Measurements from ENCODE around the gene CLEC2L.

Gene CLEC2L

DNA sequence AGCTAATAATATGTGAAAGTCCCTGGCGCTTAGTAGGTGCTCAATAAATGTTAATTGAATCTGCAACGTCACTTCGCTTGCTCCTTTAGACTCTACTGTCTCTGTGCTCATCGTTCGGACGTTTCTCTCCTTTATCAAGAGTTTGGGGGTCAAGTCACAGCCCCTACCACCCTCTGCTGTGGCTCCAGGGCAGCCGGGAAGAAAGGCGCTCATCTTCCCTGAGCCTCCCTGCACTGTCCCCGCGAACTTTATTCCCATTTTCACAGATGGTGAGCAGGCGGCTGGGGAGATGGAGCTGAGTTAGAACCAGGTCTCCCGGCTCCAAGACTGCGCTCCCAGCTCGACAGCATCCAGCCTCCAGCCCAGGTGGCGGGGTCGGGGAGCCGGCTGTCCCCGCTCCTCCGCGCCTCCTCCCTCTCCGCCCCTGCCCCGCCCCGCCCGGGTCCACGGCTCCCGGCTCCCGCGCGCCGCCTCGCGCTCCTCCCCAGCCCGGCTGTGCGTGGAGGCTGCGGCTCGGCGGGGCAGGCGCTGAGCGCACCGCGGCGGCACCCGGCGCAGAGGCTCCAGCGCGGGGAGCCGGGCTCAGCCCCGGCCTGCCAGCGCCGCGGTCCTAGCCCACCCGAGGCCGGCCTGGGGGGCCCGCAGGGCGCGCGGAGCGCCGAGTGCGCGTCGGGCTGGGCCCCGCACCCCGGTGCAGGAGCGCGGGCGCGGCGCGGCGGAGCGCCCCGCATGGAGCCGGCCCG is at the start of gene CLEC2L:
Gene CLEC2L, plus strand, starts transcription at position 487 of the 743 bp plus-strand sequence. Its CDS starts 243 bp downstream, at position 730.
- Mint-ChIP-seq H3K36me3 (ENCODE audit: low read depth) (no peaks in the 10 kb centered on the region), H3K4me1 (ENCODE audit: low read depth) (peaks cover 2% of the 10 kb centered on the region), H3K27ac (no peak within 1 kb of the TSS), H3K4me3 (no peak within 1 kb of the TSS), H3K27me3 (ENCODE audit: low read depth) (peaks cover 51% of the 10 kb centered on the region), H3K9me3 (no peaks in the 10 kb centered on the region)

DNA sequence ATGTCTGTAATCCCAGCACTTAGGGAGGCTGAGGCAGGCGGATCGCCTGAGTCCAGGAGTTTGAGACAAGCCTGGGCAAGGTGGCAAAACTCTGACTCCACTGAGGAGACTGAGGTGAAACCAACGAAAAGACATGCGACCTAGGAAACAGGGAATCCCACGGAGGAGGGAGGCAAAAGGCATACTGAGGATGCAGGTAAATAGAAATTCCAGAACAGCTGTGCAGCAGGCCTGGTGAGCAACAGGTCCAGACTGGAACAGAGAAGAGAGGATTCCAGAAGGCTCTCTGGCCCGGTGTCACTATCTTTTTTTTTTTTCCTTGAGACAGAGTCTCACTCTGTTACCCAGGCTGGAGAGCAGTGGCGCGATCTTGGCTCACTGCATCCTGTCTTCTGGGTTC is 47.3 kb upstream of the CLEC2L start:
- H3K9me3 Mint-ChIP-seq = no peaks in the 10 kb centered on the region
- H3K36me3 Mint-ChIP-seq (ENCODE audit: low read depth) = no peaks in the 10 kb centered on the region
- H3K4me1 Mint-ChIP-seq (ENCODE audit: low read depth) = no peaks in the 10 kb centered on the region
- no peak overlapping the region for H3K4me3 Mint-ChIP-seq
- H3K27me3 Mint-ChIP-seq (ENCODE audit: low read depth) = peaks cover 11% of the 10 kb centered on the region
- H3K27ac Mint-ChIP-seq = no peak overlapping the region

DNA sequence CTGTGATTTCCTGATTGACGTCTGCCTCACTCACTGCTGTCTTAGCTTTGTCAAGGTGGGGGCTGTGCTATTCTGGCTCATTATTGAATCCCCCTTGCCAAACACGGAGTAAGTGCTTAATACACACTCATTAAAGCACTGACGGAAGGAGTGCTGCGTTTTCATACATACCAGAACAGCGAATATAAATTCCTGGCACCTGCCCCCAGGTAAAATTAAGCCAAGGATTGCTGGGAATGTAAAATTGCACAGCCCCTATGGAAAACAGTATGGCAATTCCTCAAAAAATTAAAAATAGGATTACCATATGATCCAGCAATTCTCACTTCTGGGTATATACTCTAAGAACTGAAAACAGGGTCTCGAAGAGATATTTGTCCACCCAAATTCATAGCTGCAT is 46.6 kb upstream of the CLEC2L start:
- Mint-ChIP-seq H3K27ac (no peak overlapping the region), H3K9me3 (no peaks in the 10 kb centered on the region), H3K27me3 (ENCODE audit: low read depth) (peaks cover 19% of the 10 kb centered on the region), H3K4me3 (no peak overlapping the region), H3K4me1 (ENCODE audit: low read depth) (no peaks in the 10 kb centered on the region), H3K36me3 (ENCODE audit: low read depth) (no peaks in the 10 kb centered on the region)

DNA sequence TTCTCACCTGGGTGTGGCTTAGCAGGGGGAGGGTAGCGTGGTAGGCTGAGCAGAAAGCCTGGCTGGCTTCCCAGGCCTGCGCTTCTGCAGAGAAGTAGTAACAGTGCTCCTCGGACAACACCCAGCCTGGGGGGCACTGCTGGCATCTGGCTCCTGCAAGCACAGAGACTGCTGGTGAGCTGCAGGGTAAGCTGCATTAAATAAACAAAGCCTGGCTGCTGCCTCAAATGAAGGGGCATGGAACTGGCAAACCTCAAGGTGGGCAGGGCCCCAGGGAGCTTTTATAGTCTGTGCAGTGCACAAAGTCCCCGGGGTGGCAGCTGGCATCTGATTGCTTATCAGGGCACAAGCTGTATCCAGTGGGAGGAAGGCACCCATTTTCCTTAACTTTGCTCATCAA is 43.9 kb upstream of the CLEC2L start:
- Mint-ChIP-seq H3K27ac (no peak overlapping the region), H3K4me3 (no peak overlapping the region), H3K4me1 (ENCODE audit: low read depth) (no peaks in the 10 kb centered on the region), H3K27me3 (ENCODE audit: low read depth) (peaks cover 35% of the 10 kb centered on the region), H3K9me3 (no peaks in the 10 kb centered on the region), H3K36me3 (ENCODE audit: low read depth) (no peaks in the 10 kb centered on the region)

DNA sequence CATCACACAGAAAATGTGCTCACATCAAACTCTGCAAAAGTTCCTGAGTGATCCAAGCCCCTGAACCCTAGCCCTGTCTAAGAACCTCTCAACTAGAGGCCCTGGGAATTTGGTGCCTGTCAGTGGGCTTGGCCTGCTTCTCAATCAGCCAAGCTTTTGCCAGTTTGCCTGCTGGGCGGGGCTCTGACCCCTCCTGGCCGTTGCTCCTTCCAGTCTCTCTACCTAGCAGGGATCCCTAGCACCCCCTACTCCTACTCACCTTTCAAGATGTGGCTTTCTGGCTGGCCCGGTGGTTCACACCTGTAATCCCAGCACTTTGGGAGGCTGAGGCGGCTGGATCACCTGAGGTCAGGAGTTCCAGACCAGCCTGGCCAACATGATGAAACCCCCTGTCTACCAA is 42.1 kb upstream of the CLEC2L start:
- peaks cover 51% of the 10 kb centered on the region for H3K27me3 Mint-ChIP-seq (ENCODE audit: low read depth)
- H3K27ac Mint-ChIP-seq = no peak overlapping the region

DNA sequence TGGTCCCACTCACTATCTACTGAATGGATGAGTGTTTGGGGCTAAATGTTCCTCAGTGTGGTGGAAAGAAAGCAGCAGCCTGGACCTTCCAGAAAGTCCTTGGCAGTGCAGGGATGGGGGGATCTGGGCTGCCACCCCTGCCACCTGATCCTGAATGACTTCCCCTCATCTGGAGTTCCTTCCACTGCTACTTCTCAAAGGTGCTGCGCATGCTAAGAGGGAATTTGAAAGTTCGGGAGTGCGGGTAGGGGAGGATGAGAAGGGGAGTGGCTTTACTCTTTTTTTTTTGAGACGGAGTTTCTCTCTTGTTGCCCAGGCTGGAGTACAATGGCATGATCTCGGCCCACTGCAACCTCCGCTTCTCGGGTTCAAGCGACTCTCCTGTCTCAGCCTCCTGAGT is 41.4 kb upstream of the CLEC2L start:
- Mint-ChIP-seq H3K27me3 (ENCODE audit: low read depth) (peaks cover 56% of the 10 kb centered on the region), H3K36me3 (ENCODE audit: low read depth) (no peaks in the 10 kb centered on the region), H3K4me3 (peak overlapping the region; percentile 44), H3K4me1 (ENCODE audit: low read depth) (no peaks in the 10 kb centered on the region), H3K9me3 (no peaks in the 10 kb centered on the region), H3K27ac (no peak overlapping the region)

More for the DNA sequence above, 42.1 kb upstream of the CLEC2L start:
- H3K9me3 Mint-ChIP-seq = no peaks in the 10 kb centered on the region
- H3K36me3 Mint-ChIP-seq (ENCODE audit: low read depth) = no peaks in the 10 kb centered on the region
- no peak overlapping the region for H3K4me3 Mint-ChIP-seq
- no peaks in the 10 kb centered on the region for H3K4me1 Mint-ChIP-seq (ENCODE audit: low read depth)

DNA sequence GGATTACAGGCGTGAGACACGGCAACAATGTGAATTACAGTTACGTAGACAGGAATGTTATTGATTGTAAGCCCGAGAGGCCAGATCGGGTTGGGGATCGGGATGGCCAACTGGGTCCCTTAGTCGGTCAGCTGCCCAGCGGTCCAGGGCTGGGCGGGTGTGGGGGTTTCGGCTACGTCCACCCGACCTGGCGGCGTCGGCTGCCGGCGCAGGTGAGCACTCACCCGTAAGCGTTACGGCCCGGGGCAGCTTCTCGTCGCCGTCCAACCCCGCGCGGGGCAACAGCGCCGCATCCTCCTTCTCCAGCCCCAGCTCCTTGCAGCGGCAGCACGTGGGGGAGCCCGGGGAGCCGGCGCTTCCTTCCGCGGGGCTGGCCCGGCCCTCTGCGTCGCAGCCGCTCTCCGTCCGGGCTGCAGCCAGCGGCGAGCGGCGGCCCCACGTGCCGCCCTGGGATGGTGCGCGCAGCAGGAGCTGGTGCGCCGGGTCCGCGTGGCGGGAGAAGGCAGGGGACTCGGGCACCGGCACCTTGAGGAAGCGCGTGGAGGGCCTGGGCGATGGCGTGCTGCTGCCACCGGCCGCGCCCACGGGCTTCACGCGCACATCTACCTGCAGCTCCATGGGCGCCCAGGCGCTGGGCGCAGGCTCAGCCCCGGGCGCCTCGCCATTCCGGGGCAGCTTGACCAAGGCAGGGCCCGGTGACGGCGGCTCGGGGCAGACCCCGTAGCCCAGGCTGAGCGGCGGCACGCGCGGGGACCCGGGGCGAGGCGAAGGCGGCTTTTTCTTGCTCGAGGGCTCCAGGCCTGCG is 40.6 kb upstream of the CLEC2L start:
- Mint-ChIP-seq H3K27ac (no peak overlapping the region), H3K36me3 (ENCODE audit: low read depth) (no peaks in the 10 kb centered on the region), H3K9me3 (no peaks in the 10 kb centered on the region), H3K27me3 (ENCODE audit: low read depth) (peaks cover 63% of the 10 kb centered on the region), H3K4me1 (ENCODE audit: low read depth) (no peaks in the 10 kb centered on the region), H3K4me3 (no peak overlapping the region)

DNA sequence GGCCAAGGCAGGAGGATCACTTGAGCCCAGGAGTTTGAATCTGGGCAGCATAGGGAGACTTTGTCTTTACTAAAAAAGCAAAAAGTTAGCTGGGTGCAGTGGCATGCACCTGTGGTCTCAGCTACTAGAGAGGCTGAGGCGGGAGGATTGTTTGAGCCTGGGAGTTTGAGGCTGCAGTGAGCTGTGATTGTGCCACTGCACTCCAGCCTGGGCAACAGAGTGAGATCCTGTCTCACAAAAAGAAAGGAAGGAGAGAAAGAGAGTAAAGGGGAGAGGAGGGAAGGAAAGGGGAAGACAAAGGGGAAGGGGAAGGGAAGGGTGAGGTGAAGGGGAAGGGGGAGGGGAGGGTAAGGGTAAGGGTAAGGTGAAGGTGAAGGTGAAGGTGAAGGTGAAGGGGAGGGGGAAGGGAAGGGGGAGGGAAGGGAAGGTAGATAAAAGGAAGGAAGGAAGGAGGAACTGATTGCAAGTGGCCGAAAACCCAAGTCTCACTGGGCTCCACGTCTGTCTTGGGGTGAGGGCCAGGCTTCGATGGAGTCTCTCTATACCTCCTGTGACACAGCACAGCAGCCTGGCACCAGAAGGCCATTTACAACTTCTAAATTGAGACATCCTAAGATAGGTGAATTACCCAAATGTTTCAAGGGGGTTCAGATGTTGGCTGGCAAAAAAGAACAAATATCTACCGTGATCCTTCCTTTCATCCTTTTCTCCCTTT is 36.0 kb upstream of the CLEC2L start:
- peaks cover 50% of the 10 kb centered on the region for H3K27me3 Mint-ChIP-seq (ENCODE audit: low read depth)
- H3K36me3 Mint-ChIP-seq (ENCODE audit: low read depth) = no peaks in the 10 kb centered on the region
- no peaks in the 10 kb centered on the region for H3K4me1 Mint-ChIP-seq (ENCODE audit: low read depth)
- H3K4me3 Mint-ChIP-seq = no peak overlapping the region
- peaks cover 12% of the 10 kb centered on the region for H3K9me3 Mint-ChIP-seq
- H3K27ac Mint-ChIP-seq = peak overlapping the region; percentile 6

DNA sequence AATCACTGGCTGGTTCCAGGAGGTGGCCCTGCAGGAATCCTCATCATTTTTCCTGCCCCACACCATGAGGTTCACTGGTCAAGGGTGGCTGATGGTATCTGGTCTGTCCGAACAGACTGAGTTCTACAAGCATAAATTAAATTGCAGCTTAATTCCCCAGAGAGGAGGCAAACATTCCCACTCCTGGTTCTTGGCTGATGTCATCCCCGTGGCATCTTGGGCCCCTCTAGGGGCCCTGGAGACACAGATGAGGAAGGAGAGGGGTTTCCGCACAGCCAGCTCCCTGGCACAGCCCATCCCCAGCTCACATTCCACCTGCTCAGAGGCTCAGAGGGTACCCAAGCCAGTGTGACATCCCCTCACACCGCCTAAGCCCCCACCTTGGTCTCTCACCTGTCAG is 34.7 kb upstream of the CLEC2L start:
- H3K36me3 Mint-ChIP-seq (ENCODE audit: low read depth) = peaks cover 3% of the 10 kb centered on the region
- no peaks in the 10 kb centered on the region for H3K4me1 Mint-ChIP-seq (ENCODE audit: low read depth)

DNA sequence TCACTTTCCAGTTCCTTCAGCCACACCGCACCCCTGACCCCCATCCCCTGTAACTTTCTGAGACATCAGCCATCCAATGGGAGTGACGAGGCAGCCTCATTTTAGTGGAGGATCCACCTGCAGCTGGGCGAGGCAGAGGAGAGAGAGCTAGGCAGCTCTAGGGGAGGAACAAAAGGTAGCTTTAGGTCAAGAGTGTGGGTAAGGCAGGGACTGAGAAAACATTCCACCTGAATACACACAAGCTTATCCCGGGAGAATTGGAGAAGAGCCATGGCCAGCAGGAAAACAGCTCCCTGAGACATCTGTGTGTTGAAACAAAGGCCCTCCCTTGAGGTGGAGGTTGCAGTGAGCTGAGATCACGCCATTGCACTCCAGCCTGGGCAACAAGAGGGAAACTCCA is 33.4 kb upstream of the CLEC2L start:
- H3K4me3 Mint-ChIP-seq = no peak overlapping the region
- no peak overlapping the region for H3K27ac Mint-ChIP-seq
- H3K36me3 Mint-ChIP-seq (ENCODE audit: low read depth) = peaks cover 3% of the 10 kb centered on the region
- peaks cover 37% of the 10 kb centered on the region for H3K27me3 Mint-ChIP-seq (ENCODE audit: low read depth)
- peaks cover 9% of the 10 kb centered on the region for H3K4me1 Mint-ChIP-seq (ENCODE audit: low read depth)
- peaks cover 18% of the 10 kb centered on the region for H3K9me3 Mint-ChIP-seq

More for the DNA sequence above, 34.7 kb upstream of the CLEC2L start:
- H3K4me3 Mint-ChIP-seq = no peak overlapping the region
- peaks cover 48% of the 10 kb centered on the region for H3K27me3 Mint-ChIP-seq (ENCODE audit: low read depth)
- H3K27ac Mint-ChIP-seq = no peak overlapping the region
- peaks cover 18% of the 10 kb centered on the region for H3K9me3 Mint-ChIP-seq

DNA sequence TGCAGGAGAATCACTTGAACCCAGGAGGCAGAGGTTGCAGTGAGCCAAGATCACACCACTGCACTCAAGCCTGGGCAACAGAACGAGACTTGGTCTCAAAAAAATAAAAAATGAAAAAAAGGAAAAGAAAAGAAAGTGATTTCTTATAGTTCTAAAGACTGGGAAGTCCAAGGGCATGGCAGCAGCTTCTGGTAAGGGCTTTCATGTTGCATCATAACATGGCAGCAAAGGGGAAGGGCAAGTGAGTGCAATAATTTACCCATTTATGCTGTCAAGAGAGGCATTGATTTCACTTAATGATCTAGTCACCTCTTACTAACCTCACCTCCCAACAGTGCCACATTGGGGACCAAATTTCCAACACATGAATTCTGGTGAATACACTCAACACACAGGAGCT is 31.2 kb upstream of the CLEC2L start:
- Mint-ChIP-seq H3K36me3 (ENCODE audit: low read depth) (peaks cover 3% of the 10 kb centered on the region), H3K27me3 (ENCODE audit: low read depth) (peaks cover 20% of the 10 kb centered on the region), H3K4me1 (ENCODE audit: low read depth) (peaks cover 18% of the 10 kb centered on the region), H3K4me3 (no peak overlapping the region), H3K9me3 (peaks cover 18% of the 10 kb centered on the region), H3K27ac (no peak overlapping the region)

DNA sequence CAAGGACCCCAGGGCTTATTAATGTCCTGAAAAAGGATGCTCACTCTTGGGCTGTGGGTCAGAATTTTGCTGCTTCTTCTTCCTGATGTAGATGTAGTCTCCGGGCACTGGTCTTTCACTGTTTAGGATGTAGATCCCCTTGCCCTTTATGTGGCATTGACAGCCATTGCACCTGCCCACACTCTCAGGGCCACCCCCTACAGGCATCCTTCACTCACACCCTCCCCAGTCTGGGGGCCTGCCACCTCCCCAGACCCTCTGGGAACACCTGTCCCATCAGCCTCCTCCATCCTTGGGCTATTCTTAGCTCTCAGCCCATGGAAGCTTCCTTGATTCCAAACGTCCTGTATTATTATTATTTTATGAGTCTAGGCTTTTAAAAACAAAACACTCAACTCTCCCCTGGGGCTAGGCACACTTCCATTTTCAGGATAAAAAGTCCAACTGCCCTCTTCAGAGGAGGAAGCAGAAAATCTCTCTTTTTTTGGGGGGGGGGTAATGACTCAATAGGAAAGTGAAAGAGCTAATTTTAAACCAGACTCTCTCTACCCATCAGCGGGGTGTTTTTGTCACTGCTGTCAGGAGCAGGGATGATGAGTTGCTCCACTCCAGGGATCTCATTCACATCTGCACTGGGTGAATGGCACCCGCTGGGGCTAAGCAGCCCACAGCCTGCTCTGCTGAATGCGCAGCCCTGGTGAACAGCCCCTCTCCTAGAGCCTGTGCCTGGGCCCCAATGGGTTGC is 28.5 kb upstream of the CLEC2L start:
- peaks cover 20% of the 10 kb centered on the region for H3K27me3 Mint-ChIP-seq (ENCODE audit: low read depth)
- H3K27ac Mint-ChIP-seq = peak overlapping the region; percentile 15
- H3K4me3 Mint-ChIP-seq = no peak overlapping the region
- H3K36me3 Mint-ChIP-seq (ENCODE audit: low read depth) = peaks cover 3% of the 10 kb centered on the region
- peaks cover 18% of the 10 kb centered on the region for H3K9me3 Mint-ChIP-seq
- peaks cover 23% of the 10 kb centered on the region for H3K4me1 Mint-ChIP-seq (ENCODE audit: low read depth)

DNA sequence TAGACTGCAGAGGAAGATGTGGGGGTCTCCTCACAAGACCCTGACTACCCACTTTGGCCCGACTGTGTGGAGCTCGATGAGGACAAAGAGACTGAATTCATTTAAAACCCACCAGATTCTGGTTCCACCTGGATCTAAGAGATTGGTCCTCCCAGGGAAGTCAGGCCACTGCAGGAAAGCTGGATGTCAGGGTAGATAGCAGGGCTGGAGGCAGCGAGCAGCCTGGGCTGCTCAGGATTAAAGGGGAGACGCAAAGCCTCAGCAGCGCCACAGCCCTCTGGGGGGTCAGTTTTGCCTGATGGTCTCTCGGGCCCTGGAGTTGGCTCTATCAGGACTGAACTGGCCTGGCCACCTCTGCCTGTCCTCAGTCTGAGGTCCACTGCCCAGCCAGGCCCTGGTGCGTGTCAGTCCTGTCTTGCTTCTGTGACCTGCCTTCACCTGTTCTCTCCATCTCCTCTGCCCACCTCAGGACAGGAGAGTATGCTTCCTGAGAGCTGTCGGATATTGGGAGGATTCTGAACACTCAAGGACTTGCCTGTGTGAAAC is 27.8 kb upstream of the CLEC2L start:
- peaks cover 24% of the 10 kb centered on the region for H3K4me1 Mint-ChIP-seq (ENCODE audit: low read depth)
- H3K27ac Mint-ChIP-seq = peak overlapping the region; percentile 29
- peaks cover 3% of the 10 kb centered on the region for H3K36me3 Mint-ChIP-seq (ENCODE audit: low read depth)
- no peak overlapping the region for H3K4me3 Mint-ChIP-seq
- H3K9me3 Mint-ChIP-seq = peaks cover 18% of the 10 kb centered on the region
- peaks cover 22% of the 10 kb centered on the region for H3K27me3 Mint-ChIP-seq (ENCODE audit: low read depth)

DNA sequence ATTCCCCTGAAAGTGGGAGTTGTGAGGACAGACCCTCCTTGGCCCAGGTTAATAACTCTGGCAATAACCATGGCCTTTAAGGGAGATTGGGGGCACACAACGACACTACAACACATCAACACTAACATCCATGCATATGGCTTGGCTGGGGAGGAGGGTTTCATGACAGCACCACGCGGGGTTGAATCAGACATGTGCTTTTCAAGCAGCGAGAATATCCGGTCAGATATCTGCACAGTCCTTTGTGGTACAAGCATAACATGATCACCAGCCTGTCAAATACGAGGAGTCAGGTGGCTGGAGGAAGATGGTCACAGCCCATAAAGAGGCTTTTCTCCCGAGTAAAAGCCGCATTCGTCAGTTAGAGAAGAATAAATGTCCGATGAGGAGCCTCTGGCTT is 27.0 kb upstream of the CLEC2L start:
- Mint-ChIP-seq H3K4me3 (no peak overlapping the region), H3K27ac (no peak overlapping the region), H3K36me3 (ENCODE audit: low read depth) (peaks cover 3% of the 10 kb centered on the region), H3K27me3 (ENCODE audit: low read depth) (peaks cover 22% of the 10 kb centered on the region), H3K4me1 (ENCODE audit: low read depth) (peaks cover 24% of the 10 kb centered on the region), H3K9me3 (peaks cover 13% of the 10 kb centered on the region)

Data from T-helper 1 cell treated with Interleukin-12 subunit alpha and Interleukin-12 subunit beta and Interleukin-4 antibody, amounts not matched to agents 30 μg/mL and 1 μg/mL, for 36 hours (primary cell).